Gastroesophageal sphincter (tissue), 4 donors: Measurements from ENCODE around the gene BRINP1. TPM values are rescaled to one million over a fixed set of nuclear protein-coding genes. Genes with fewer than 3 reads are reported as not detected.

ENCODE experiments used
- ATAC-seq: fragments of 150-250 bp; one replicate; pipeline ENCODE4 v1.9.1; 2016; ENCODE audit warnings: mild to moderate bottlenecking, moderate library complexity
- H3K27ac ChIP-seq, 4 donors: fragments of 200-600 bp; sonication (generic) in 3 of 4; 1 replicate in 3 of 4; 2 replicates in 1 of 4; pipeline ENCODE4 v1.5.1; 2016 to 2019
- H3K27me3 ChIP-seq: fragments of 200-600 bp; sonication (generic); one replicate; pipeline ENCODE4 v1.5.1; 2019
- H3K36me3 ChIP-seq, 2 donors: fragments of 200-600 bp; sonication (generic); one replicate each; pipeline ENCODE4 v1.5.1; 2019; ENCODE audit warnings: control low read depth in 1 of 2
- H3K4me1 ChIP-seq, 3 donors: fragments of 200-600 bp; sonication (generic); 1 replicate in 2 of 3; 2 replicates in 1 of 3; pipeline ENCODE4 v1.5.1; 2016 to 2019; ENCODE audit warnings: control low read depth in 2 of 3
- H3K4me3 ChIP-seq, 2 donors: fragments of 200-600 bp; sonication (generic); one replicate each; pipeline ENCODE4 v1.5.1; 2019; ENCODE audit warnings: mild to moderate bottlenecking in 1 of 2, moderate library complexity in 1 of 2
- H3K9me3 ChIP-seq, 3 donors: fragments of 200-600 bp; sonication (generic); one replicate each; pipeline ENCODE4 v1.5.1; 2017 to 2019; ENCODE audit warnings: control low read depth in 2 of 3
- EP300 ChIP-seq: sonication (generic); formaldehyde crosslinking; IDR thresholded peaks from one replicate; pipeline ENCODE4 v1.6.1; 2017; ENCODE audit warnings: antibody characterized with exemption, mild to moderate bottlenecking
- POLR2A ChIP-seq, 2 donors: fragments of 450-650 bp; IDR thresholded peaks; one replicate each; pipeline ENCODE4 v1.6.1; 2017; ENCODE audit warnings: antibody characterized with exemption in 2 of 2, mild to moderate bottlenecking in 2 of 2, moderate library complexity in 1 of 2
- POLR2AphosphoS5 ChIP-seq: sonication (generic); formaldehyde crosslinking; IDR thresholded peaks from one replicate; pipeline ENCODE4 v1.6.1; 2017; ENCODE audit warnings: antibody characterized with exemption
- WGBS, 2 donors: methylation state at CpG; one replicate each; pipeline ENCODE4 v1.1.5; 2018; ENCODE audit warnings: low coverage in 1 of 2; 5-methylcytosine and 5-hydroxymethylcytosine counted together
- total RNA-seq, 4 donors: library from RNA; depleted of rRNA; stranded (reverse); fragments of >200 nt; gene quantifications; one replicate each; pipeline ENCODE4 v1.1.0, GENCODE V29; 2016
- TF ChIP-seq, protein P1 (sequence below), 4 experiments: fragments of 200-600 bp in 2 of 4; fragments of 450-650 bp in 2 of 4; sonication (generic) in 1 of 4; IDR thresholded peaks; one replicate each; pipeline ENCODE4 v1.5.1; 2017 to 2019; ENCODE audit warnings: antibody characterized with exemption in 4 of 4, mild to moderate bottlenecking in 2 of 4, moderate library complexity in 2 of 4

BRINP1 gene
- total RNA-seq, 4 donors from 2014 or later = 0.27 TPM; not detected in 3

DNA sequence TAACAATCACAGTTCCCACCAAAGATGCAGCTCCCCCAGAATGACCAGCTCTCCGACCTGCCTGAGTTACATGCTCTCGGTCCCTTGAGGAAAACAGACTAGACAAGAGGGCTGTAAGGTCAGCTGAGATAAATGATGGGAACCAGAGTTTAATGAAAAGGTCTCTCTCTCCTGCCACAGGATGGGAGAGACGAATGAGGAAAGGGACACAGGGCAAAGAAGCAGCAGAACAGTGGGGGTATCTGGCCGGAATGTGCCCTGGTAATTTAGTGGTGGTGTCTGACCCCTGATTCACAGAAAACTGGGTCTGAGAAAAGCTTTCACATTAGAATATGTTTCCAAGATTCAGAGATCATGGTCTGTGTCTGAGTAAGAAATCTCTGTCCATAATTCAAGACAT lies 118.5 kb downstream of the BRINP1 start:
- Histone ChIP-seq H3K36me3 (no peaks in the 10 kb centered on the region), H3K9me3 (no peaks in the 10 kb centered on the region), H3K27ac (no peak overlapping the region), H3K27me3 (no peaks in the 10 kb centered on the region), H3K4me1 (no peaks in the 10 kb centered on the region), H3K4me3 (no peak overlapping the region)
- ATAC-seq = no peak
- TF ChIP-seq, protein P1, sequence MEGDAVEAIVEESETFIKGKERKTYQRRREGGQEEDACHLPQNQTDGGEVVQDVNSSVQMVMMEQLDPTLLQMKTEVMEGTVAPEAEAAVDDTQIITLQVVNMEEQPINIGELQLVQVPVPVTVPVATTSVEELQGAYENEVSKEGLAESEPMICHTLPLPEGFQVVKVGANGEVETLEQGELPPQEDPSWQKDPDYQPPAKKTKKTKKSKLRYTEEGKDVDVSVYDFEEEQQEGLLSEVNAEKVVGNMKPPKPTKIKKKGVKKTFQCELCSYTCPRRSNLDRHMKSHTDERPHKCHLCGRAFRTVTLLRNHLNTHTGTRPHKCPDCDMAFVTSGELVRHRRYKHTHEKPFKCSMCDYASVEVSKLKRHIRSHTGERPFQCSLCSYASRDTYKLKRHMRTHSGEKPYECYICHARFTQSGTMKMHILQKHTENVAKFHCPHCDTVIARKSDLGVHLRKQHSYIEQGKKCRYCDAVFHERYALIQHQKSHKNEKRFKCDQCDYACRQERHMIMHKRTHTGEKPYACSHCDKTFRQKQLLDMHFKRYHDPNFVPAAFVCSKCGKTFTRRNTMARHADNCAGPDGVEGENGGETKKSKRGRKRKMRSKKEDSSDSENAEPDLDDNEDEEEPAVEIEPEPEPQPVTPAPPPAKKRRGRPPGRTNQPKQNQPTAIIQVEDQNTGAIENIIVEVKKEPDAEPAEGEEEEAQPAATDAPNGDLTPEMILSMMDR (IDR thresholded peaks at IDR 0.05) = no peak
- no peak for TF ChIP-seq POLR2AphosphoS5
- WGBS, 2 donors = 8 to 13% methylated on average over 1 to 4 of the region's 4 CpGs

- no peak for ATAC-seq
- Histone ChIP-seq H3K27ac (no peak overlapping the region), H3K9me3 (no peaks in the 10 kb centered on the region), H3K36me3 (no peaks in the 10 kb centered on the region), H3K4me3 (no peak overlapping the region), H3K4me1 (no peaks in the 10 kb centered on the region), H3K27me3 (no peaks in the 10 kb centered on the region)
- no peak for TF ChIP-seq EP300
- no peak for TF ChIP-seq POLR2AphosphoS5
- TF ChIP-seq POLR2A (IDR thresholded peaks at IDR 0.05) = no peak
- TF ChIP-seq, protein P1 (IDR thresholded peaks at IDR 0.05) = no peak
- WGBS, 2 donors = 65 to 68% methylated on average over 3 to 4 of the region's 4 CpGs
Observed at GRCh38 chr9:119240546-119240945, 128.7 kb downstream of the BRINP1 start.

- Histone ChIP-seq H3K36me3 (no peaks in the 10 kb centered on the region), H3K27me3 (no peaks in the 10 kb centered on the region), H3K27ac (no peak overlapping the region), H3K9me3 (no peaks in the 10 kb centered on the region), H3K4me1 (no peaks in the 10 kb centered on the region), H3K4me3 (no peak overlapping the region)
- 40 to 58% methylated on average over 1 of the region's 1 CpG for WGBS, 2 donors
- ATAC-seq = no peak
- TF ChIP-seq POLR2A (IDR thresholded peaks at IDR 0.05) (no peak), EP300 (no peak), POLR2AphosphoS5 (no peak)
- TF ChIP-seq, protein P1 (IDR thresholded peaks at IDR 0.05) = no peak
Observed at GRCh38 chr9:119234636-119235035, 134.6 kb downstream of the BRINP1 start.

DNA sequence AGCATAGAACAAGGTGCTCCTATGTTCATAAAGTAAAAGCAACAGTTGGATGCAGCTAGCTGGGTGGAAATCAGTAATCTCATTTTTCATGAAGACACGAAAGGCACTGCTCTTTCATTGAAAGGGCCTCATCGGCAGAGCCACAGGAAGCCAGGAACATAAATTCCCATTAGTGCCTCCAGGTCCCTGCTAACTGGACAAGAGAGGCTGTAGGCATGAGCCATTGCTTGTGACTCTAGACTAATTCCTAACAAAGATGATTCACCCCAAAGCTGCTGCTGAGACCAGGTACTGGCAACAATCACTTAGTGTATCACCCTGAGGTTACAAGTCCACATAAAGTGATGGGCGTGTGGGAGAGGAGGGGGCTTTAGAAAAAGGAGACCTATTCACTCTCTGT lies 141.8 kb downstream of the BRINP1 start:
- TF ChIP-seq POLR2AphosphoS5 (no peak), POLR2A (IDR thresholded peaks at IDR 0.05) (no peak), EP300 (no peak)
- TF ChIP-seq, protein P1 (IDR thresholded peaks at IDR 0.05) = no peak
- ATAC-seq = no peak
- 57 to 100% methylated on average over 1 of the region's 3 CpGs for WGBS, 2 donors

DNA sequence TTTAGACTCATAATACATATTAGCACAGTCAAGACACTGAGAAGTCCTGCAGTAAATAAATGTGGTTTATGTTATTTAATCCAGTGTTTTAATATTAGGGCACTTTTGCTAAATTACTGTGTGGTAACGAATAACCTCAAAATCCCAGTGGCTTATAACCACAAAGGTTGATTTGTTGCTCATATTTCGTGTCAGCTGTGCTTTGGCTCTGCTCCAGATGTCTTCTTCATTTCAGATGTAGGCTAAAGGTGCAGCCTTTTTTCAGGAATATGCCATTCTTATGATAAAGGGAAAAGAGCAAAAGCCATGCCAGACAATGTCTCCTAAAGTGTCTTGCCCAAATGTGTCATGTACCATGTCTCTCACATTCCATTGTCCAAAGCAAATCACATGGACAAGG lies 144.8 kb downstream of the BRINP1 start:
- H3K4me1 ChIP-seq = no peaks in the 10 kb centered on the region
- TF ChIP-seq, protein P1 (IDR thresholded peaks at IDR 0.05) = no peak
- TF ChIP-seq POLR2AphosphoS5 (no peak), POLR2A (IDR thresholded peaks at IDR 0.05) (no peak), EP300 (no peak)
- H3K4me3 ChIP-seq = no peak overlapping the region
- H3K27ac ChIP-seq = no peak overlapping the region
- no peaks in the 10 kb centered on the region for H3K9me3 ChIP-seq
- no peaks in the 10 kb centered on the region for H3K27me3 ChIP-seq
- ATAC-seq = no peak
- H3K36me3 ChIP-seq = no peaks in the 10 kb centered on the region
- WGBS, 2 donors = 55 to 72% methylated on average over 2 of the region's 2 CpGs

More for the DNA sequence above, 141.8 kb downstream of the BRINP1 start:
- Histone ChIP-seq H3K4me1 (no peaks in the 10 kb centered on the region), H3K4me3 (no peak overlapping the region), H3K9me3 (no peaks in the 10 kb centered on the region), H3K27me3 (no peaks in the 10 kb centered on the region), H3K36me3 (no peaks in the 10 kb centered on the region), H3K27ac (no peak overlapping the region)
